ENCODE measurements around the gene CRAMP1.
"Not testable (repeated sequence)": the region's sequence is repeated elsewhere in the genome, so short reads cannot be mapped to it uniquely, and the experiment has no call there.

Gene CRAMP1, protein sequence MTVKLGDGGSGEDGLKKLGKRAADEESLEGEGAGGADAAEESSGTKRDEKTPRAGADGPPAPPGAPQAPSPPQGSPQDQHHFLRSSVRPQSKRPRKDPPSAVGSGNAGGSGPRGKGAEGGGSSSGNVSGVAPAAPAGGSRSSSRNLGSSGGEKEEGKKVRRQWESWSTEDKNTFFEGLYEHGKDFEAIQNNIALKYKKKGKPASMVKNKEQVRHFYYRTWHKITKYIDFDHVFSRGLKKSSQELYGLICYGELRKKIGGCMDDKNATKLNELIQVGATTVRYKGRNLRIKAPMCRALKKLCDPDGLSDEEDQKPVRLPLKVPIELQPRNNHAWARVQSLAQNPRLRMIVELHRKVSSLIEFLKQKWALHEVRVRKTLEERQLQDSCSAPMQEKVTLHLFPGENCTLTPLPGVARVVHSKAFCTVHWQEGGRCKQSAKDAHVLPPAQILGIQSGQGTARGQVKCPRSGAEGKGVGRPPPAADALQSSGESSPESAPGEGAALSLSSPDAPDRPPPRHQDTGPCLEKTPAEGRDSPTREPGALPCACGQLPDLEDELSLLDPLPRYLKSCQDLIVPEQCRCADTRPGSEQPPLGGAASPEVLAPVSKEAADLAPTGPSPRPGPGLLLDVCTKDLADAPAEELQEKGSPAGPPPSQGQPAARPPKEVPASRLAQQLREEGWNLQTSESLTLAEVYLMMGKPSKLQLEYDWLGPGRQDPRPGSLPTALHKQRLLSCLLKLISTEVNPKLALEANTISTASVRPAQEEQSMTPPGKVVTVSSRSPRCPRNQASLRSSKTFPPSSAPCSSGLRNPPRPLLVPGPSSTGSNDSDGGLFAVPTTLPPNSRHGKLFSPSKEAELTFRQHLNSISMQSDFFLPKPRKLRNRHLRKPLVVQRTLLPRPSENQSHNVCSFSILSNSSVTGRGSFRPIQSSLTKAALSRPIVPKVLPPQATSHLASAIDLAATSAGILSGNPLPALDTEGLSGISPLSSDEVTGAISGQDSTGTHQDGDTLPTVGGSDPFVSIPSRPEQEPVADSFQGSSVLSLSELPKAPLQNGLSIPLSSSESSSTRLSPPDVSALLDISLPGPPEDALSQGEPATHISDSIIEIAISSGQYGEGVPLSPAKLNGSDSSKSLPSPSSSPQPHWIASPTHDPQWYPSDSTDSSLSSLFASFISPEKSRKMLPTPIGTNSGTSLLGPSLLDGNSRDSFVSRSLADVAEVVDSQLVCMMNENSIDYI (N-terminal part only)

DNA sequence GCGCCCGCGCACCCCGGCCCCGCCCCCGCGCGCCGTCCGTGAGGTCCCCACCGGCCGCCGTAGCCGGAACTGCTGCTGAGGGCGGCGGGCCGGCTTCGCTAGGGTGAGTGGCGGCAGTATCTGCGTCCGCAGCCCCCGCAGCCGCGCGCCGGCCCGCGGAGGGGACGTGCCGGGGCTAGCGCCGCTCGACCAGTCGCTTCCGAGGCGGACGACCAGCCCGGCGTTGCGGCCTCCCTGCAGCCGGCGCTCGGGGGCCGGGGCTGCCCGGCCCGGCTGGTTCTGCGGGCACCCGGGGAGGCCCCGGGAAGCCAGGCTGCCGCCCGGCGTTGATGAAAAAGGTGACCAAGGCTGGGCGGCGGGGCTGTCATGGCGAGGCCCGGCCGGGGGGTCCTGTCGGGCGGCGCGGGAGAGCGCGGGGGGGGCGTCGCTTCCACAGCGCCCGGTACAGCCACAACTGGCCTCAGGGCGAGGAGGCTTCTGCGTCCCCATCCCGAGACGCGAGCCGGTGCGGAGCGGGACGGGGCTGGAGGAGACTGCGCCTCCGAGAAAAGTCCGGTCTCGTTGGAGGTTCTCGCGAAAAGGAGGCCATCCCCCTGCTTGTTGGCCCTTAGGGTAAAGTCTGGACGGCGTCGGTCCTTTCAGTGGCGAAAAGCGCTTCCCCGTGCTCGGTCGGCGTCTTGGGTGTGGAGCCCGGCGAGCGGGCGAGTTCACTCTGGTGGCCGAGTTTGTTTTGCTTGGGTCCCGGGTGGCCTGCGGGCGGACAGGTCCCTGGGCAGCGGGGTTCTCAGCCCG lies at the start of gene CRAMP1:
TSS of gene CRAMP1 (plus strand) at position 41 of the 792 bp plus-strand sequence. CDS start 2,280 bp downstream, outside the sequence.
- no peak for DNase-seq

DNA sequence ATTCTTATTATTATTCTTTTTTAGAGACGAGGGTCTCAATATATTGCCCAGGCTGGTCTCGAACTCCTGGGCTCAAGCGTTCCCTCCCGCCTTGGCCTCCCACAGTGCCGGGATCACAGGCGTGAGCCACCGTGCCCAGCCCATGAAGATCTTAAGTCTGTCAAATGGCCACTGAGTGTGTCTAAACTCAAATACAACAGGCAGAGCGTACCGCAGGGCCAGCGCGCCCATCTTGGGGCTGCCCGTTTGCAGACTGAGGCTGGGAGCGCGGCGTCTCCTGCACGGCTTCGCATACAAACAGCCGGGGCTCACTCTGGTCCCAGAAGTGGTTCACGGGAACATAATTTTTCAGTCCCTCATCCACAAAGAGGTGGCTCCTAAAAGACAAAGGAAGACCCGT lies 48.4 kb upstream of the CRAMP1 start:
- no peak for DNase-seq

DNA sequence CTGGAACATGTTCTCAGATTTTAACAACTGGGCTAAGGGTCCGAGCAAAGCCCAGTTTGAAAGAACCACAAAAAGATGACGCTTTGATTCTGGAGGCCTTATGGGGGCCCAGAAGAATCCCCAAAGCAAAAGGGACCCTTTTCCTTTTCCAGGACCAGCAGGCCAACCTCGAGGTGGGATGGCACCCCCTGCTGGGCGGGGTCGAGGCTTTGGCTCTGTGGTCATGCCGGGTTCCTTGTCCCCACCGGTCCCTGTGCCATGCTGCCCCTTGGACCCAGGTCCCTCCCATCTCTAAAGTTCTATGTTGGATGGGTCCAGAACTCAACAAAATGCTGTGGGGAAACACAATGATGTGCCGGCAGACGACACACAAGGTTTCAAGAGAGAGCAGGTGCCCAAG lies 47.8 kb upstream of the CRAMP1 start:
- DNase-seq, result no peak

DNA sequence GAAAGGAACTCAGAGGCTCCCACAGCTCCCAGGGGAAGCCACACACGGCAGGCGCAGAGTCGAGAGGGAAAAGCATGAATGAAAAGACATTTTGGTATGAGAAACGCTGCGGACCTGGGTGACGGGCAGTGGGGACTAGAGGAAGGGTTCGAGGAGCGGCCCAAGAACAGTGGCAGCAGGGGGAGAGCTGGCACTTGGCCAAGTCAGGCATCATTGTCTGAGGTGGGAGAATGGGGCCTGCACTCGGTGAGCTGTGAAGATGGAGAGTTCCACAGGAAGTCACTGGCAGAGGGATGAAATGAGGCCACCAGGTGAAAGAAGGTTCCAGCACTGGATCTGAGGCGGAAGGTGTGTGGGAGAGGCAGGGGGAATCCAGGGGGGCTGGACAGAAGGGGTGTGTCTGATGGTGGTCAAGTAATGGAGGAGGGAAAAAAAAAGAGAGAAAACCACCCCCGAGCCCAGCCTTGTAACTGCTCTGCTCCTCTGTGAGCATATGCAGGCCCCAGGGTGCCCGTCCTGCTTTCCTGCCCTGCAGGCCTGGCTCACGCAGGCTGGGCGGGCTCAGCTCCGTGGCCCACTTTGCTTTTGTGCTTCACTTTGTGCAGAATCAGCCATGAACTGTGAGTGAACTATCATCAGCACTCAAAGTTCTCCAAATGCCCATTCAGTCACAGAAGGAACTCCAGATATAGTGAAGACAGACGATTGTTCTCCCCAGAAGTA lies 46.9 kb upstream of the CRAMP1 start:
- DNase-seq, result no peak

DNA sequence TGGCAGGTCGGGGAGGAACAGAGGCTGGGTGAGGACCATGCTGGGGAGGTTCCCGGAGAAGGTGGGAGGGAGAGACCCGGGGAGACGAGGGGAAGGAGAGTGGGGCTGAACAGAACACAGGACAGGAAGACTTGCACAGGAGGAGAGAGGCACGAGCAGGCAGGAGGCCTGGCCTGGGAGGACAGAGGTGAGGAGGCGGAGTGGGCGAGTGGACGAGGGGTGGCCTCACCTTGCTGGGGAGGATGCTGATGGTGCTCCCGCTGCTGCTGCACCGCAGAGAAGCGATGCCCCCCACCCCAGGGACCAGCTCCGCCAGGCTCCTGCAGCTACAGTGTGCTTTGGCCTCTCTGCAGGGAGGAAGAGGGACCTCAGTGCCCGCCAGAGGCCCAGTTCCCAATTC lies 44.2 kb upstream of the CRAMP1 start:
- no peak for DNase-seq

DNA sequence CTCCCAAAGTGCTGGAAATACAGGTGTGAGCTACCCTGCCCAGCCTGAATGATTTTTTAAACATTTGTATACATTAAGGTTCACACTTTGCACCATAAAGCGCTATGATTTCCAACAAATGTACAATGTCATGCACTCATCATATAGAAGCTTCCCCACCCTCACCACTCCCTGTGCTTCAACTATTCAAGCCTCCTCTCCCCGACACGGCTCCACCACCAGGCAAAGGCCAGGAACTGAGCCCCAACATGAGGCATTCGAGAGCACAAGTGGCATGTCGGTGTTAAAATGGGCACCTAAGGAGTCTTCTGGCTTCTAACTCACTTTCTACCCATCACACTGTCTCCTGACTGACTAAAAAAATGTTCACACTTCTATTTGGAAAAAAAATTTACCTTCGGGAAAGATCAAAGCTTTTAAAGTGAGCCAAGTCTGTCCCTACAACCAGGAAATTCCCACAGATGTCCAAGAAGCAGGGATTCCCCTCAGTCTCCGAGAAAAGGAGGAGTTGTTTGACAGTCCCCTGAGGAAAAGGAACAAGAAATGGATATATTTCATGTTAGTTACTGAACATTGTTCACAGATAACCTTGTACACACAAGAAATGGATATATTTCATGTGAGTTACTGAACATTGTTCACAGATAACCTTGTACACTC lies 41.0 kb upstream of the CRAMP1 start:
- DNase-seq, result no peak

DNA sequence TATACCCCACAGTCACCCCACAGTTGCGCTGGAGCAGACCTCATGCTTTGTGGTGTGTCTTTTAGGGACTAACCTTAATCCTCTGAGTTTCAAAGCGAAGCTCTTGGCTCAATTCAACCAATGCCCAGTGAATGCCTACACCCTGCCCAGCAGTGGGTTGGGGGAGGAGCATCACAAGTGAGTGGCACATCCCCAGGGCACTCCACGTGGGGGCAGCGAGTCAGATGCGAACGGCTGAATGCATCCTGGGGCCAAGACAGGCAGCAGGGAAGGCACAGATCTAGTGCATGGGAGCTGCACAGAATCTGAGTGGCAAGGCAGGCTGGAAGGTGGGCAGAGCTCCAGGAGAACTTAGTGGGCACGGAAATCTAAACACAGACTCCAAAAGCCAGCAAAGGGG lies 39.5 kb upstream of the CRAMP1 start:
- DNase-seq, result no peak

DNA sequence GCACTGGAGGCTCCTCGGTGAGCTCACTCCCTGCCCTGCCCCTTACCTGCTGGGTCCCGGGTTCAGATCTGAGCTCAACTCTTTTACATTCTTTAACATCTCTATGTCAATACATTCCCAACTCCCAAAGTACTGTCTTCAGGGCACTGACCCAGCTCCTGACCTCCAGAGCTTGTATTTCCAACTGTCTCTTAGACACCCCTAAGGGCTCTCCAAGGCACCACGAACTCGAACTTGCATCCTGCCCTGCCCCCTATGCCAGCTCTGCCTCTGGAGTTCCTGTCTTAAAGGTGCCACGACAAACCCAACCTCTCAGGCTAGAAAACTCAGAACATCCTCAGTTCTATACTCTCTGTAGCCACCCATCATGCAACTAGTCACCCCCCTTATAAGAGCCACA lies 38.9 kb upstream of the CRAMP1 start:
- no peak for DNase-seq

DNA sequence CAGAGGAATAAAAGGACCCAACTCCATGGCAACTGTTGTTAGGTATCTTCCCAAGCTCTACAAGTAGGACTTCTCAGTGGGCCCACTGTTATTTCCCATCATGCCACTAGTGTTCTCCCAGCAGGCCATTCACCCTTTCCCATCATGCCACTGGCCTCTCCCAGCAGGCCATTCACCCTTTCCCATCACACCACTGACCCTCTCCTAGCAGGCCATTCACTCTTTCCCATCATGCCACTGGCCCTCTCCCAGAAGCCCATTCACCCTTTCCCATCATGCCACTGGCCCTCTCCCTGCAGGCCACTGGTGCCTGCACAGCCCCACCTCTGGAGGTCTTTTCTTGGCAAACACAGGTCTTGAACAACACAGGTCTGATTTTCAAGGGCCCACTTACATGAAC lies 36.6 kb upstream of the CRAMP1 start:
- no peak for DNase-seq

DNA sequence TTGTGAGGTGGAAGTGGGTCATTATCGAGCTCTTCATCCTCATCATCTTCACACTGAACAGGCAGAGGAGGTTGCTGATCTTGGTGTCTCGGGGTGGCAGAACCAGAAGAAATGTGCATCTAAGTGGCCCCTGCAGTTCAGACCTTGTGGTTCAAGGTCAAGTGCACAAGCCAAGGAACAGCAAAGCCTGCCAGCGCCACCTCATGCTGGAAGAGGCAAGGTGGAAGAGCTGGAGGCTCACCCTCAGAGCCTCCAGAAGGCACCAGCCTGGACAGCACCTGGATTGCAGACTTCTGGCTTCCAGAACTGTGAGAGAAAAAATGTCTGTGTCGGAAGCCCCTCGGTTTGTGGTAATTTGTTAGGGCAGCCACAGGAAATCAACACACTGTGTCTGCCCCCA lies 32.9 kb upstream of the CRAMP1 start:
- DNase-seq, result no peak

DNA sequence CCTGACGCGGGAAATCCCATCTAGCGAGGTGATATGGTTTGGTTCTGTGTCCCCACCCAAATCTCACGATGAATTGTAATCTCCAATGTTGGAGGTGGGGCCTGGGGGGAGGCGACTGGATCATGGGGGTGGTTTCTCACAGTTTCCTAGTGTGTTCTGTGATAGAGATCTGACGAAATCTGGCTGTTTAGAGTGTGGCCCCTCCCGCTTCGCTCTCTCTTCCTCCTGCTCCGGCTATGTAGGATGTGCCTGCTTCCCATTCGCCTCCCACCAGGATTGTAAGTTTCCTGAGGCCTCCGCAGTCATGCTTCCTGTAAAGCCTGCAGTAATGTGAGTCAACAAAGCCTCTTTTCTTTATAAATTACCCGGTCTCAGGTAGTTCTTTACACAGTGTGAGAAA lies 31.9 kb upstream of the CRAMP1 start:
- DNase-seq, result no peak

DNA sequence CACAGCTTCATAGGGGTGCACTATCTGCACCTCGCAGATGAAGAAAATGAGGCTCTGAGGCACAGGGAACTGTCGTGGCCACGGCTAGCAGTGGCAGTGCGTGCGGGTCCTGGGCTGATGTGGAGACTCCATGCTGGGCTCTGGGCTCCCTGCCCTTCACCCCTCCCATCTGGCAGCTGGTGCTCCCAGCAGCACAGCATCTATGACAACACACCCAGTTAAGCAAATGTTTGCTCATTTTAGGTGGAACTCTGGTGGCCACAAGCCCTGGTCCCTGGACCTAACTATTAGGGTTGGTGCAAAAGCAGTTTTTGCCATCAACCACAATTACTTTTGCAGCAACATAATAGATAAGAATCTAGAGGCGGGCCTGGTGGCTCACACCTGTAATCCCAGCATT lies 31.2 kb upstream of the CRAMP1 start:
- no peak for DNase-seq

DNA sequence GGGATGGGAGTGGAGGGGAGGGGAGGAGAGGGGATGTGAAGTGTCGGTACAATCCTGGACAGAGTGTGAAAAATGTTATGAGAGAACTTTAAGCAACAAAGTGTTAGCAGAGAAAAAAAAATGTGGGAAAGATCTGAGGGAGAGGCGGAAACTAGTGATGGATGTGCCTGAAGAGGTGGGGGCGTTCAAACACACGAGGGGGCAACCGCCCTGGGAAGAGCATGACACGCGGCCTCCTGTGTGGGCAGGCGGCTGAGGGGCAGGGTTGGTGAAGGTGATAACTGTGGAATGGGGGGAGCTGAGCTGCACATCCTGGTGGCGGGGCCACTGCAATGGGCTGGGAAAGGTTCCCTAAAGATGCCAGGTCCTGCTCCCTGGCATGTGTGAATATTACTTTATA lies 30.4 kb upstream of the CRAMP1 start:
- DNase-seq, result no peak

DNA sequence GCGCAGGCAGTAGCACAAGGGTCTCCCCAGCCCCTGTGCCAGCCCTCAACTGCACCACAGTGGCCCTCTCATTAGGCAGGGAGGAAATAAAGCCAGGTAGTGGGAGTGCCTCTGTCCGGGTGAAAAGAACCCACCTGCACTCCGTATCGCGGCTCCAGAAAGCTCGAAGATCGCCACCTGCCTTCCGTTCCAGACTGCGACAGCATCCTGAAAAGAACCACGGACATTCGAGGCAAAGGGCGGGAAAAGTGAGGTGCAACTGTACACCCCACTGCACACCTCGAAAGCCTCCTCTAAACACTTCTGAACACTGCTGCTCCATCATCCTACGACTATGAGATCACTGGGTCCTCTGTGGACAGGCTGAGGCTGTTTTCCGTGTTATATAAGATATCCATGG lies 29.0 kb upstream of the CRAMP1 start:
- no peak for DNase-seq

DNA sequence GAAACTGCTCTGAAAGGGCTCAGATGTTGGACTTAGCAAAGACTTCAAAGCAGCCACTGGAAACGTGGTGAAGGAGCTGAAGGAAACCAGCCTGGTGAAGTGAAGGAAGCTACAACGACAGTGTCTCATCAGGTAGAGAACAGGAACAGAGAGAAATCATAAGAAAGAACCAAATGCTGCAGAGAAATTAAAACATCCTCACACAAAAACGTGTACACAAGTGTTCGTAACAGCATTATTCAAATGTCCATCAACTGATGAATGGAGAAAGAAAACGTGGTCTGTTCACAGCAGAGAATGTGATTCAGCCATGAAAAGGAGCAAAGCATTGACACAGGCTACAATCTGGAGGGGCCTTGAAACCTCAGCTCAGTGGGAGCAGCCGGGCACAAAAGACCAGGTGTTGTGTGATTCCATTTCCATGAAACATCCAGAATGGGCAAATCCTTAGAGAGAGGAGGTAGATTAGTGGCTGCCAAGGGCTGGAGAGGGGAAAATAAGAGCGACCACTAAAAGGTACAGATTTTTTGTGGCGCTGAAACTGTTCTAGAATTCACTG lies 27.2 kb upstream of the CRAMP1 start:
- DNase-seq, result no peak

DNA sequence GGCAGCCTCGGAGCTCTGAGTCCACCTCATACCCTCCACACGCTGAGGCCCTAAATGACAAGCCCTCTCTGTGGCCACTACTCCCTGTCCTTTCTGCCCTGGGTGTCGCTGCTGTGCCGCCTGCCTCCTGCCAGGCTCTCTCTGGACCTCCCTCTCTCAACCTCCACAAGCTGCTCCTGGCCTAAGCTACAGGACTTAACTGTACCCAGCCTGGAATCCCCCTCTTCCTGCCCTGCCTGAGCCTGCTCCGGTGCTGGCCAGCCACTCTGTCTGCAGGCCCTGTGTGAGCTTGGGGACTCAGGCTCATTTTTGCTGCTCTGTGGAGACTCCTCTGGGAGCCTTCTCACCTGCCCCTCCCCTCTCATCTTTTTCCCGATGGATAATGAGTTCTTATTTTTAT lies 21.8 kb upstream of the CRAMP1 start:
- no peak for DNase-seq

DNA sequence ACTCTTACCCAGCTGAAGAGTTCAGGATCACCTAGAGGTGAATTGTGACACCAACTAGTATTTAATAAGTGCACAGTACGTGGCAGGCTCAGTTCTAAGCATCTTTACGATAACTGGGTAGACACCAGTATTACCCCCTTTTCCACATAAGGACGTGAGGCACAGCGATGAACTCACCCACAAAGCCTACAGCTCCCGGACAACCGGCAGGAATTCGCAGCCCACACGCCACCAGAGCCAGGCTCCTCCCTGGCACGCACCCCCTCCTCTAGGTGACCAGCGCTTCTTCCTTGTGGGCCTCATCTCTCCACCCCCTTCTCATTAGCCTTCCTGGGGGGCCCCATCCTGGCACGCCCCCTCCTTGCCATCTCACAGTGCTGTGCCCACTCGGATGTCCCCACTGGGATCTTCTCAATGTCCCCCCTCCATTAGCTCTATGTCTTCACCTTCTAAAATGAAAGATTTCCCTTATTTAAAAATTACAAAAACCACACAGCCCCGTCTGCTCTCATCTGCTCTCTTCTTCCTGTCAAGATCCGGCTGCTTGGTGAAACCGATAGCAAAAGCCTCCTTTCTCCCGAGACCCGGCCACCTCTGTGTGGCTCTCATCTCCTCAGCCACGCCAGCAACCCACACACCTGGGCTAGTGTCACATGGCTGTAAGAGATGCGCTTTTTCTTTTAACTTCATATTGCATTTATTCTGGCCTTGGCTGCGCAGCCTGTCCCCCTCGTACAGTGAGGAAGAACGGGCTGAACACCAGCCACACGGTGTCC lies 21.0 kb upstream of the CRAMP1 start:
- no peak for DNase-seq

DNA sequence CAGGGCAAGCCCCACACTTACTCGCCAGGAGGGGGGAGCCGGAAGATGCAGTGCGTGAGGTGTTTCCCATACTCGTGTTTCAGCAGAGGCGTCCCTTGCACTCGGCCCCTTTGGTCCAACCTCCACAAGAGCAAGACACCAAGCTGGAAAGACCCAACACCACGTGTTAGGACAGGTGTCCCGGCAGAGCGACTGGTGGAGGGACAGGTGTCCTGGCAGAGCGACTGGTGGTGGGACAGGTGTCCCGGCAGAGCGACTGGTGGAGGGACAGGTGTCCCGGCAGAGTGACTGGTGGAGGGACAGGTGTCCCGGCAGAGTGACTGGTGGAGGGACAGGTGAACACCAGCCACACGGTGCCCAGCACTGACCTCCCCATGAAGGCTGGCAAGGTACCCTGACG lies 19.7 kb upstream of the CRAMP1 start:
- no peak for DNase-seq

DNA sequence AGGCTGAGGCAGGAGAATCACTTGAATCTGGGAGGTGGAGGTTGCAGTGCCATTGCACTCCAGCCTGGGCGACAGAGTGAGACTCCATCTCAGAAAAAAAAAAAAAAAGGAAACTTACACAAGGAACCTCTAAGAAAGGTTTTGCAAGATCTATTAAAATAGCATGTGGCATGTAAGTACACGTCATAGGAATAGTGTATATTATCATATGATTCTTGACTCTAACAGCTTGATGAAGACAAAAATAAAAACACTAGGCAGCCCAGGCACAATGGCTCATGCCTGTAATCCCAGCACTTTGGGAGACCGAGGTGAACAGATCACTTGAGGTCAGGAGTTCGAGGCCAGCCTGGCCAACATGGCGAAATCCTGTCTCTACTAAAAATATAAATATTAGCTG lies 16.6 kb upstream of the CRAMP1 start:
- DNase-seq, result not testable (repeated sequence)

DNA sequence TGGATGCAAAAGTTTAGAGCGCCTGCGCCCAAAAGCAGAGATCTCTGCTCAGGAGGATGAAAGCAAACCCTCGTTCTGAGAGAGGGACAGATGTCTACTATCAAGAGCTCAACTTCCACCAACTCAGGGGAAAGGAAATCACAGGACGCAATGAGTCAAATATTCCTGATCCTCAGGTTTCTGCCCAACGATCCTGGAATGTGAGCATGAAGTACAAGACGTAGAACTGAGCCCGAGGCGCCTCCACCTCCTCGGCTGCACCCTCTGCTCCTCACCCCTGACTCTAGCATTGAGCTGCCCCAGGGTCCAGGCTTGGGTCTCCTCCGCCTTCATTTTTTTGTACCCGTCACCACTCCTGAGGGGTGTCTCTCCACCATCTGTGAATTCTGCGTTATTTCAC lies 15.6 kb upstream of the CRAMP1 start:
- no peak for DNase-seq
